Lung (tissue), 12 donors: ENCODE measurements around the gene CD200. TPM values are rescaled to one million over a fixed set of nuclear protein-coding genes. Genes with fewer than 3 reads are reported as not detected.
A peak's percentile ranks its signal among the peaks of the same experiment; 100 is the strongest.

ENCODE experiments used
- ATAC-seq: fragments of 200-7000 bp; cut with Tn5 transposase; one replicate; pipeline ENCODE4 v1.9.1; 2020; ENCODE audit warnings: moderate number of reproducible peaks; ENCODE audit not compliant: insufficient read depth, low FRiP score
- DNase-seq, 3 donors: peaks; one replicate each; pipeline ENCODE4 v3.0.0-alpha.2; 2013 to 2017
- H3K27ac ChIP-seq, 2 donors: one replicate each; pipeline ENCODE4 v1.5.1; 2013; ENCODE audit warnings: mild to moderate bottlenecking in 2 of 2, moderate library complexity in 2 of 2, control low read depth in 1 of 2, inconsistent platforms in 1 of 2, low read depth in 1 of 2, low read length in 1 of 2
- H3K27me3 ChIP-seq, 3 donors: one replicate each; pipeline ENCODE4 v1.5.1; 2013; ENCODE audit warnings: low read length in 2 of 3; ENCODE audit not compliant: control insufficient read depth in 3 of 3, insufficient read depth in 3 of 3
- H3K36me3 ChIP-seq, 4 donors: one replicate each; pipeline ENCODE4 v1.5.1; 2013; ENCODE audit warnings: low read length in 4 of 4, mild to moderate bottlenecking in 1 of 4, moderate library complexity in 1 of 4; ENCODE audit not compliant: control insufficient read depth in 4 of 4, insufficient read depth in 4 of 4
- H3K4me1 ChIP-seq, 5 donors: one replicate each; pipeline ENCODE4 v1.5.1; 2013; ENCODE audit warnings: low read length in 5 of 5, mild to moderate bottlenecking in 2 of 5, moderate library complexity in 1 of 5; ENCODE audit not compliant: control insufficient read depth in 5 of 5, insufficient read depth in 5 of 5
- H3K4me3 ChIP-seq: one replicate; pipeline ENCODE4 v1.5.1; 2013; ENCODE audit warnings: mild to moderate bottlenecking, control low read depth, moderate library complexity
- H3K9ac ChIP-seq, 2 donors: one replicate each; pipeline ENCODE4 v1.5.1; 2013; ENCODE audit warnings: low read length in 2 of 2, control low read depth in 1 of 2; ENCODE audit not compliant: insufficient read depth in 1 of 2
- H3K9me3 ChIP-seq, 4 donors: one replicate each; pipeline ENCODE4 v1.5.1; 2013; ENCODE audit warnings: low read length in 3 of 4, mild to moderate bottlenecking in 1 of 4, moderate library complexity in 1 of 4; ENCODE audit not compliant: control insufficient read depth in 4 of 4, insufficient read depth in 3 of 4
- CTCF ChIP-seq: IDR thresholded peaks from 2 replicates; pipeline ENCODE4 v1.5.1; 2012; ENCODE audit warnings: mild to moderate bottlenecking; ENCODE audit errors: control extremely low read depth, extremely low read depth
- WGBS, 2 donors: extraction: QIAGEN DNeasy Blood & Tissue Kit; methylation state at CpG; one replicate each; pipeline ENCODE4 v1.1.7; 2013; 5-methylcytosine and 5-hydroxymethylcytosine counted together
- polyA plus RNA-seq, 2 donors: library from polyadenylated mRNA; stranded (reverse); fragments of 200-250 nt; gene quantifications; one replicate each; pipeline ENCODE4 v1.2.1, GENCODE V29; 2013
- total RNA-seq, 2 donors: library from RNA; depleted of rRNA in 1 of 2; stranded (reverse); fragments of >200 nt in 1 of 2; gene quantifications; one replicate each; pipeline ENCODE4 v1.2.1, GENCODE V29; 2014 to 2021
- donor health status: control.
- donor health status: control.
- donor health status: Bipolar disorder and iron deficiency.
- donor health status: healthy.
- donor health status: DM: yes; HTN: yes; CAD: no.

The CD200 gene
- total and polyA plus RNA-seq, 4 donors = 4.6 to 21.6 (median 6.0) TPM

DNA sequence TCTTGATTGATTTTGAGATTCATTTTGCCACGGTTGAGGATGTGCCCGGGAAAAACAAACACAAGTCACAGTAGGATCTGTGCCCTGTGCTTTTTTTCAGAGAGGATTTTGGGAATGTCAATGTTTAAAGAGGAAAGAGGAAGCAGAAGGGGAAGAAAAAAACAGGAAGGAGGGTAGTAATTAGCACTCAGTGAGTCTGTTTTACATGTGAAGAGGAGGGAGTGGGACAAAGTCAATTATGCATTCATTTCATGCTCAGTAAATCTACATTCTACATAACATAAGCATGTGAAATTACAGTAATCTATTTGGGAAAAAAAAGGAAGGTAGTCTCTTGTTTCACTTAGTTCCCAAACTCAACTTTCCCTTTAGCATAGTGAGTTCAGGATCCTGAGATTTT is 18.3 kb upstream of the CD200 start:
- Histone ChIP-seq H3K9ac (no peak overlapping the region), H3K27ac (no peak overlapping the region), H3K9me3 (no peaks in the 10 kb centered on the region), H3K4me3 (no peak overlapping the region), H3K36me3 (no peaks in the 10 kb centered on the region), H3K27me3 (no peaks in the 10 kb centered on the region), H3K4me1 (peaks cover 0 to 4% (median 0%) of the 10 kb centered on the region in 5 donors)
- ATAC-seq = no peak
- WGBS, 2 donors = 60 to 73% methylated on average over 2 of the region's 2 CpGs
- no peak for TF ChIP-seq CTCF
- DNase-seq = no peak

GRCh38 chr3:112315791-112316190 is 17.2 kb upstream of the CD200 start:
- H3K9me3 ChIP-seq = no peaks in the 10 kb centered on the region
- no peak overlapping the region for H3K27ac ChIP-seq
- no peak for ATAC-seq
- DNase-seq = no peak
- no peaks in the 10 kb centered on the region for H3K36me3 ChIP-seq
- TF ChIP-seq CTCF = no peak
- no peak overlapping the region for H3K4me3 ChIP-seq
- peaks cover 0 to 6% (median 0%) of the 10 kb centered on the region in 5 donors for H3K4me1 ChIP-seq
- WGBS, 2 donors = 95 to 97% methylated on average over 1 of the region's 1 CpG
- H3K9ac ChIP-seq = no peak overlapping the region
- H3K27me3 ChIP-seq = no peaks in the 10 kb centered on the region

- Histone ChIP-seq H3K9me3 (peaks cover 0 to 2% (median 0%) of the 10 kb centered on the region in 4 donors), H3K27ac (peak overlapping the region in 1 of 2 donors; percentile 9), H3K9ac (no peak overlapping the region), H3K36me3 (no peaks in the 10 kb centered on the region), H3K4me1 (peaks cover 0 to 10% (median 4%) of the 10 kb centered on the region in 5 donors), H3K4me3 (no peak overlapping the region), H3K27me3 (no peaks in the 10 kb centered on the region)
- 57 to 66% methylated on average over 4 of the region's 4 CpGs for WGBS, 2 donors
- ATAC-seq = peak; percentile 19
- DNase-seq = peak in 2 of 3 donors; percentile 40 to 61
- no peak for TF ChIP-seq CTCF
Measured at GRCh38 chr3:112319516-112320276, 13.3 kb upstream of the CD200 start.
